GM23338 (cell line): ENCODE results near the gene KCTD10. TPM values are rescaled to one million over a fixed set of nuclear protein-coding genes. Genes with fewer than 3 reads are reported as not detected.

Experiments
- ATAC-seq: fragments of 200-7000 bp; cut with Tn5 transposase; 3 replicates; pipeline ENCODE4 v1.9.1; 2020
- DNase-seq: peaks from one replicate; pipeline ENCODE4 v3.0.0-alpha.2; 2015; ENCODE audit warnings: low spot score
- H2AFZ ChIP-seq: fragments of 200-600 bp; sonication (generic); 2 replicates; pipeline ENCODE4 v1.8.0; 2016; ENCODE audit warnings: antibody characterized with exemption, mild to moderate bottlenecking, moderate library complexity
- H3F3A ChIP-seq: fragments of 200-600 bp; sonication (generic); replicated peaks from 2 replicates; pipeline ENCODE4 v1.8.0; 2017; ENCODE audit warnings: antibody characterized with exemption, mixed run types, low read depth
- H3K27ac ChIP-seq: fragments of 200-600 bp; sonication (generic); 2 replicates; pipeline ENCODE4 v1.6.1; 2016; ENCODE audit warnings: low read depth
- H3K27me3 ChIP-seq: fragments of 200-600 bp; sonication (generic); 2 replicates; pipeline ENCODE4 v1.8.0; 2016; ENCODE audit warnings: mild to moderate bottlenecking, mixed run types, moderate library complexity; ENCODE audit not compliant: insufficient read depth
- H3K36me3 ChIP-seq: fragments of 200-600 bp; sonication (generic); 2 replicates; pipeline ENCODE4 v1.8.0; 2016; ENCODE audit warnings: mild to moderate bottlenecking; ENCODE audit not compliant: insufficient read depth
- H3K4me1 ChIP-seq: fragments of 200-600 bp; sonication (generic); 2 replicates; pipeline ENCODE4 v1.8.0; 2016; ENCODE audit warnings: mild to moderate bottlenecking, moderate library complexity; ENCODE audit not compliant: insufficient read depth
- H3K4me2 ChIP-seq: fragments of 200-600 bp; sonication (generic); 2 replicates; pipeline ENCODE4 v1.7.1; 2017; ENCODE audit warnings: mixed run types
- H3K4me3 ChIP-seq: fragments of 200-600 bp; sonication (generic); 2 replicates; pipeline ENCODE4 v1.6.1; 2016; ENCODE audit warnings: mixed run types
- H3K79me2 ChIP-seq: fragments of 200-600 bp; sonication (generic); replicated peaks from 2 replicates; pipeline ENCODE4 v1.8.0; 2017; ENCODE audit warnings: mild to moderate bottlenecking; ENCODE audit not compliant: insufficient read depth
- H3K9me2 ChIP-seq: fragments of 200-600 bp; sonication (generic); 2 replicates; pipeline ENCODE4 v1.8.0; 2017; ENCODE audit not compliant: insufficient read depth
- H4K20me1 ChIP-seq: fragments of 200-600 bp; sonication (generic); replicated peaks from 2 replicates; pipeline ENCODE4 v1.8.0; 2017; ENCODE audit warnings: mild to moderate bottlenecking; ENCODE audit not compliant: insufficient read depth
- H3K27ac Mint-ChIP-seq: 2 replicates; pipeline ENCODE4 v1.8.0; 2020; ENCODE audit warnings: inconsistent platforms, mild to moderate bottlenecking, moderate library complexity, mixed read lengths
- H3K27me3 Mint-ChIP-seq: 3 replicates; pipeline ENCODE4 v1.8.0; 2022; ENCODE audit warnings: low read depth, mild to moderate bottlenecking, moderate library complexity, mixed read lengths, inconsistent platforms; ENCODE audit not compliant: insufficient read depth, poor library complexity
- H3K36me3 Mint-ChIP-seq: 3 replicates; pipeline ENCODE4 v1.8.0; 2021; ENCODE audit warnings: low read depth, mild to moderate bottlenecking, inconsistent platforms, moderate library complexity, mixed read lengths
- H3K4me1 Mint-ChIP-seq: 3 replicates; pipeline ENCODE4 v1.8.0; 2020; ENCODE audit warnings: mild to moderate bottlenecking, inconsistent platforms, mixed read lengths
- H3K4me3 Mint-ChIP-seq: 3 replicates; pipeline ENCODE4 v1.8.0; 2021; ENCODE audit warnings: moderate library complexity, mild to moderate bottlenecking, inconsistent platforms, mixed read lengths
- H3K9me3 Mint-ChIP-seq: 3 replicates; pipeline ENCODE4 v1.8.0; 2020; ENCODE audit warnings: moderate library complexity, mild to moderate bottlenecking, inconsistent platforms, mixed read lengths
- CREB1 ChIP-seq: fragments of 250-450 bp; sonication (Bioruptor Pico); IDR thresholded peaks from 2 replicates; pipeline ENCODE4 v1.5.0; 2020; ENCODE audit warnings: low read depth, mild to moderate bottlenecking, moderate library complexity
- CTCF ChIP-seq, 2 experiments: fragments of 200-600 bp in 1 of 2; sonication (generic) in 1 of 2; conservative IDR thresholded peaks; 2 replicates each; pipeline versions ENCODE4 v1.5.1 to v1.6.1; 2016 to 2017; ENCODE audit warnings: antibody characterized with exemption in 2 of 2, low read depth in 2 of 2, mild to moderate bottlenecking in 2 of 2, moderate library complexity in 1 of 2
- ETS1 ChIP-seq: IDR thresholded peaks from 2 replicates; pipeline ENCODE4 v1.6.1; 2016; ENCODE audit warnings: antibody characterized with exemption
- EZH2 ChIP-seq: fragments of 200-600 bp; sonication (generic); IDR thresholded peaks from one replicate; pipeline ENCODE4 v1.8.0; 2017; ENCODE audit warnings: antibody characterized with exemption, mild to moderate bottlenecking, low read depth; ENCODE audit not compliant: unreplicated experiment
- EZH2phosphoT487 ChIP-seq: fragments of 200-600 bp; sonication (generic); IDR thresholded peaks from one replicate; pipeline ENCODE4 v1.8.1; 2018; ENCODE audit warnings: antibody characterized with exemption; ENCODE audit not compliant: unreplicated experiment
- JUNB ChIP-seq: IDR thresholded peaks from one replicate; pipeline ENCODE4 v1.6.1; 2016; ENCODE audit warnings: antibody characterized with exemption; ENCODE audit not compliant: unreplicated experiment
- NANOG ChIP-seq: IDR thresholded peaks from 2 replicates; pipeline ENCODE4 v1.6.1; 2016; ENCODE audit warnings: antibody characterized with exemption, borderline replicate concordance
- POLR2AphosphoS5 ChIP-seq: IDR thresholded peaks from 2 replicates; pipeline ENCODE4 v1.6.1; 2016; ENCODE audit warnings: antibody characterized with exemption, low read depth
- REST ChIP-seq: IDR thresholded peaks from one replicate; pipeline ENCODE4 v1.6.1; 2018; ENCODE audit warnings: antibody characterized with exemption; ENCODE audit not compliant: unreplicated experiment
- STAT1 ChIP-seq: IDR thresholded peaks from one replicate; pipeline ENCODE4 v1.6.1; 2016; ENCODE audit warnings: antibody characterized with exemption; ENCODE audit not compliant: unreplicated experiment
- ZNF114 ChIP-seq: fragments of 250-450 bp; sonication (Bioruptor Pico); IDR thresholded peaks from 2 replicates; pipeline ENCODE4 v1.5.0; 2020; ENCODE audit warnings: mild to moderate bottlenecking, moderate library complexity
- ZNF331 ChIP-seq: fragments of 250-450 bp; sonication (Bioruptor Pico); IDR thresholded peaks from 2 replicates; pipeline ENCODE4 v1.5.0; 2020; ENCODE audit warnings: low read depth, mild to moderate bottlenecking, moderate library complexity
- ZNF462 ChIP-seq: fragments of 250-450 bp; sonication (Bioruptor Pico); IDR thresholded peaks from 2 replicates; pipeline ENCODE4 v1.5.0; 2020; ENCODE audit warnings: mild to moderate bottlenecking, moderate library complexity
- polyA plus RNA-seq: library from polyadenylated mRNA; unstranded; fragments of >200 nt; fragmentation: Nextera tagmentation; extraction: Ambion mirVana; gene quantifications from 2 replicates; pipeline ENCODE4 v1.2.1, GENCODE V29; 2016
- total RNA-seq: library from RNA; depleted of rRNA; stranded (reverse); fragments of >200 nt; shearing (Covaris generic); gene quantifications from 2 replicates; pipeline ENCODE4 v1.2.3, GENCODE V29; 2014

The KCTD10 gene
- total and polyA plus RNA-seq, 2 experiments from 2014 or later = 15.8 to 45.2 TPM

- H3K27me3 ChIP-seq = no peaks in the 10 kb centered on the region
- peak overlapping the region; percentile 89 for H3K27ac ChIP-seq
- DNase-seq = no peak
- no peak overlapping the region for H2AFZ ChIP-seq
- peaks cover 19% of the 10 kb centered on the region for H3K36me3 ChIP-seq
- Mint-ChIP-seq H3K36me3 (peaks cover 36% of the 10 kb centered on the region), H3K27me3 (peaks cover 13% of the 10 kb centered on the region), H3K4me1 (peaks cover 85% of the 10 kb centered on the region), H3K27ac (peak overlapping the region; percentile 74), H3K9me3 (no peaks in the 10 kb centered on the region), H3K4me3 (no peak overlapping the region)
- no peaks in the 10 kb centered on the region for H3K9me2 ChIP-seq
- TF ChIP-seq ETS1 = no peak
- no peak for TF ChIP-seq ZNF114 (CRISPR knock-in tag)
- no peak for TF ChIP-seq EZH2
- no peak for TF ChIP-seq POLR2AphosphoS5
- no peak for TF ChIP-seq ZNF462 (CRISPR knock-in tag)
- no peak for TF ChIP-seq CTCF (conservative IDR thresholded peaks at IDR 0.05; ENCODE audit: low read depth in 2 of 2)
- no peak for TF ChIP-seq CREB1 (CRISPR knock-in tag)
- TF ChIP-seq REST = no peak
- TF ChIP-seq ZNF331 (CRISPR knock-in tag) = no peak
- TF ChIP-seq STAT1 = no peak
- TF ChIP-seq EZH2phosphoT487 = no peak
- no peak for TF ChIP-seq NANOG
- TF ChIP-seq JUNB = no peak
- H3K4me1 ChIP-seq = peaks cover 81% of the 10 kb centered on the region
- peaks cover 81% of the 10 kb centered on the region for H3K79me2 ChIP-seq
- peaks cover 6% of the 10 kb centered on the region; the same call in 1 of the 2 replicates for H4K20me1 ChIP-seq
- no peak overlapping the region for H3K4me3 ChIP-seq
- ATAC-seq = no peak
- peaks cover 11% of the 10 kb centered on the region; the same call in 1 of the 2 replicates for H3F3A ChIP-seq
- H3K4me2 ChIP-seq = peak overlapping the region; percentile 50; the same call in 1 of the 2 replicates
Measured at GRCh38 chr12:109460538-109460937, 16.6 kb downstream of the KCTD10 start.
